ENCODE results near the gene APBB2. TPM values are rescaled to one million over a fixed set of nuclear protein-coding genes. Genes with fewer than 3 reads are reported as not detected.
"Not testable (repeated sequence)": the region's sequence is repeated elsewhere in the genome, so short reads cannot be mapped to it uniquely, and the experiment has no call there.

Gene APBB2
- total and polyA plus RNA-seq, 2 donors (not counting 1 experiment from before 2014, with no cell fraction given): 4.4 to 15.8 TPM

- DNase-seq (no peak), ATAC-seq (ENCODE audit: low read depth) (no peak)
- TF ChIP-seq CTCF (IDR thresholded peaks at IDR 0.05) (no peak), EZH2 (IDR thresholded peaks at IDR 0.05; ENCODE audit: borderline replicate concordance, insufficient read depth, low read depth, low read length, poor library complexity, severe bottlenecking) (no peak)
- Mint-ChIP-seq H3K4me1 (peaks cover 18% of the 10 kb centered on the region), H3K27me3 (peaks cover 5% of the 10 kb centered on the region), H3K4me3 (no peak overlapping the region), H3K27ac (no peak overlapping the region), H3K9me3 (ENCODE audit: insufficient read depth) (no peaks in the 10 kb centered on the region)
- Histone ChIP-seq H3K36me3 (replicated peaks in 1 of 2; ENCODE audit: control extremely low read depth in 1 of 2, control insufficient read depth in 1 of 2, extremely low read depth in 1 of 2, insufficient read depth in 2 of 2, low read length in 1 of 2) (no peaks in the 10 kb centered on the region), H4K20me1 (ENCODE audit: control insufficient read depth, insufficient read depth, low read length, poor library complexity, severe bottlenecking) (no peaks in the 10 kb centered on the region), H2AFZ (ENCODE audit: insufficient read depth, low read depth, low read length, poor library complexity, severe bottlenecking) (no peak overlapping the region), H3K4me2 (replicated peaks; ENCODE audit: low read depth, low read length, poor library complexity, severe bottlenecking) (no peak overlapping the region), H3K9ac (ENCODE audit: low read length) (no peak overlapping the region), H3K9me3 (ENCODE audit: control extremely low read depth in 1 of 3, control insufficient read depth in 2 of 3, insufficient read depth in 1 of 3, low read length in 2 of 3) (no peaks in the 10 kb centered on the region), H3K4me3 (ENCODE audit: control extremely low read depth in 1 of 5, extremely low read depth in 1 of 5, insufficient read depth in 1 of 5, low read depth in 2 of 5, low read length in 4 of 5) (no peak overlapping the region), H3K4me1 (ENCODE audit: control insufficient read depth in 2 of 2, insufficient read depth in 2 of 2, low read length in 2 of 2) (peaks cover 0 to 15% of the 10 kb centered on the region in 2 donors), H3K79me2 (ENCODE audit: control insufficient read depth, insufficient read depth, low read length) (no peaks in the 10 kb centered on the region), H3K27me3 (replicated peaks in 1 of 4; ENCODE audit: control extremely low read depth in 1 of 4, control insufficient read depth in 3 of 4, insufficient read depth in 4 of 4, low read length in 3 of 4) (peaks cover 0 to 5% (median 0%) of the 10 kb centered on the region in 4 experiments), H3K27ac (ENCODE audit: low read length in 2 of 2) (no peak overlapping the region)
- CTCF ChIA-PET: no interaction called here
- 100% methylated on average over 1 of the region's 2 CpGs for WGBS (ENCODE audit: insufficient coverage)
- intact Hi-C loops (cut with micrococcal nuclease): no loop called here
- POLR2A ChIA-PET: no interaction called here
Measured at GRCh38 chr4:40995850-40996249, 218.5 kb downstream of the APBB2 start.

- H3K9me3 ChIP-seq (ENCODE audit: control extremely low read depth in 1 of 3, control insufficient read depth in 2 of 3, insufficient read depth in 1 of 3, low read length in 2 of 3); ATAC-seq (ENCODE audit: low read depth); H4K20me1 ChIP-seq (ENCODE audit: control insufficient read depth, insufficient read depth, low read length, poor library complexity, severe bottlenecking); POLR2A ChIA-PET; H3K4me2 ChIP-seq (replicated peaks; ENCODE audit: low read depth, low read length, poor library complexity, severe bottlenecking); intact Hi-C loops (cut with micrococcal nuclease); H3K27ac Mint-ChIP-seq; H3K9ac ChIP-seq (ENCODE audit: low read length); H3K27me3 Mint-ChIP-seq; H3K9me3 Mint-ChIP-seq (ENCODE audit: insufficient read depth); H3K4me3 Mint-ChIP-seq; DNase-seq; H2AFZ ChIP-seq (ENCODE audit: insufficient read depth, low read depth, low read length, poor library complexity, severe bottlenecking); H3K4me3 ChIP-seq (ENCODE audit: control extremely low read depth in 1 of 5, extremely low read depth in 1 of 5, insufficient read depth in 1 of 5, low read depth in 2 of 5, low read length in 4 of 5); H3K27me3 ChIP-seq (replicated peaks in 1 of 4; ENCODE audit: control extremely low read depth in 1 of 4, control insufficient read depth in 3 of 4, insufficient read depth in 4 of 4, low read length in 3 of 4); H3K79me2 ChIP-seq (ENCODE audit: control insufficient read depth, insufficient read depth, low read length); H3K36me3 ChIP-seq (replicated peaks in 1 of 2; ENCODE audit: control extremely low read depth in 1 of 2, control insufficient read depth in 1 of 2, extremely low read depth in 1 of 2, insufficient read depth in 2 of 2, low read length in 1 of 2); H3K27ac ChIP-seq (ENCODE audit: low read length in 2 of 2): not testable (repeated sequence)
- CTCF ChIA-PET: interaction anchor here (0.7 kb wide), 1 partner anchor 36 kb away, joined by 3 read pairs; no protein-coding TSS in a partner anchor
- peaks cover 21% of the 10 kb centered on the region for H3K4me1 Mint-ChIP-seq
- WGBS (ENCODE audit: insufficient coverage): 100% methylated on average over 2 of the region's 4 CpGs
- peaks cover 0 to 15% of the 10 kb centered on the region in 2 donors for H3K4me1 ChIP-seq (ENCODE audit: control insufficient read depth in 2 of 2, insufficient read depth in 2 of 2, low read length in 2 of 2)
Measured at GRCh38 chr4:40994321-40994720, 220.0 kb downstream of the APBB2 start.

GRCh38 chr4:40993296-40993693 is 221.0 kb downstream of the APBB2 start:
- H3K4me3 Mint-ChIP-seq; H3K9ac ChIP-seq (ENCODE audit: low read length); H3K4me3 ChIP-seq (ENCODE audit: control extremely low read depth in 1 of 5, extremely low read depth in 1 of 5, insufficient read depth in 1 of 5, low read depth in 2 of 5, low read length in 4 of 5); H3K9me3 ChIP-seq (ENCODE audit: control extremely low read depth in 1 of 3, control insufficient read depth in 2 of 3, insufficient read depth in 1 of 3, low read length in 2 of 3); intact Hi-C loops (cut with micrococcal nuclease); H3K36me3 ChIP-seq (replicated peaks in 1 of 2; ENCODE audit: control extremely low read depth in 1 of 2, control insufficient read depth in 1 of 2, extremely low read depth in 1 of 2, insufficient read depth in 2 of 2, low read length in 1 of 2); ATAC-seq (ENCODE audit: low read depth); POLR2A ChIA-PET; H3K27ac ChIP-seq (ENCODE audit: low read length in 2 of 2); H3K27ac Mint-ChIP-seq; H3K27me3 Mint-ChIP-seq; H4K20me1 ChIP-seq (ENCODE audit: control insufficient read depth, insufficient read depth, low read length, poor library complexity, severe bottlenecking); H3K27me3 ChIP-seq (replicated peaks in 1 of 4; ENCODE audit: control extremely low read depth in 1 of 4, control insufficient read depth in 3 of 4, insufficient read depth in 4 of 4, low read length in 3 of 4); H3K79me2 ChIP-seq (ENCODE audit: control insufficient read depth, insufficient read depth, low read length); H3K4me2 ChIP-seq (replicated peaks; ENCODE audit: low read depth, low read length, poor library complexity, severe bottlenecking); H2AFZ ChIP-seq (ENCODE audit: insufficient read depth, low read depth, low read length, poor library complexity, severe bottlenecking); H3K9me3 Mint-ChIP-seq (ENCODE audit: insufficient read depth); DNase-seq: not testable (repeated sequence)
- H3K4me1 ChIP-seq (ENCODE audit: control insufficient read depth in 2 of 2, insufficient read depth in 2 of 2, low read length in 2 of 2): peaks cover 0 to 15% of the 10 kb centered on the region in 2 donors
- H3K4me1 Mint-ChIP-seq: peaks cover 21% of the 10 kb centered on the region
- WGBS (ENCODE audit: insufficient coverage): no CpG with 5 or more reads among the region's 2 CpGs
- CTCF ChIA-PET: interaction anchor here (0.7 kb wide), 2 partner anchors 650 to 1681 kb away, joined by 3 to 6 read pairs; no protein-coding TSS in a partner anchor
